ENCODE measurements around the gene CACNA1H. TPM values are rescaled to one million over a fixed set of nuclear protein-coding genes. Genes with fewer than 3 reads are reported as not detected.

The CACNA1H gene
- total and polyA plus RNA-seq, 2 of the 8 experiments (the other 6 are each of a cell fraction or from before 2014, with no cell fraction given), result 14.0 to 28.7 TPM

DNA sequence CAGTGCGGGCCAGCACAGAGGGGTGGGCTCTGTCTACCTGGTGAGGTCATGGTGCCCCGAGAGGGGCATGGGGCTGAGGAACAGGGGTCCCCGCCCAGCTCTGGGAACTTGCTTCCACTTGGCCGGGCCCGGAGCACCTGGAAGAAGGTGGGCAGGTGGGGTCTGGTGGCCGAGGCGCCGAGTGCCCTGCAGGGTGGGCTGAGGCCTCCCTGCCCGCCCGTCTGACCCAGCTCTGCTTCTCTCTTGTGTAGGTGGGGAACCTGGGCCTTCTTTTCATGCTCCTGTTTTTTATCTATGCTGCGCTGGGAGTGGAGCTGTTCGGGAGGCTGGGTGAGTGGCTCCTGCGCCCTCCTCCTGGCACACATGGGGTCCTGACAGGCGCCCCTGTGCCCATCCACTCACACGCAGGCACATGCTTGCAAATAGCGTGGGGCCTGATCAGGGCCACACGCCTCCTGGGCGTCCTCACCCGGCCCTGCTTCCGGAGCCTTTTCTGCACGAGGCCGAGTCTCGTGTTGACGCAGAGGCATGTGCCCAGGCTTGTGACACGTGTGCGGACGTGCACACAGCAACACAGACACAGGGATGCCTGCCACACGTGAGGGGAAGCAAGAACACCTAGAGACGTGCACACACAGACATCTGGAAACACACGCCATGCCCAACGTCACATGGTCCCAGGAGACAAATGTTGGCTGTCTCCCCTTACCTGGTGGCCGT, 63.9 kb downstream of the CACNA1H start (continued):
- no peak for TF ChIP-seq CHD1 (IDR thresholded peaks at IDR 0.05; ENCODE audit: low read depth, low read length)
- TF ChIP-seq KDM4A (IDR thresholded peaks at IDR 0.05; ENCODE audit: low read depth, low read length, severe bottlenecking), result no peak
- TF ChIP-seq EP300 (IDR thresholded peaks at IDR 0.05; ENCODE audit: borderline replicate concordance in 1 of 2, low read depth in 2 of 2, low read length in 2 of 2), result no peak
- TF ChIP-seq TAF1 (IDR thresholded peaks at IDR 0.05; ENCODE audit: low read depth, low read length), result no peak
- no peak for TF ChIP-seq JUN (IDR thresholded peaks at IDR 0.05; ENCODE audit: low read depth, low read length)
- TF ChIP-seq, protein P1, sequence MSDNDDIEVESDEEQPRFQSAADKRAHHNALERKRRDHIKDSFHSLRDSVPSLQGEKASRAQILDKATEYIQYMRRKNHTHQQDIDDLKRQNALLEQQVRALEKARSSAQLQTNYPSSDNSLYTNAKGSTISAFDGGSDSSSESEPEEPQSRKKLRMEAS (IDR thresholded peaks at IDR 0.05), result no peak
